ENCODE results near the gene CNPY2. TPM values are rescaled to one million over a fixed set of nuclear protein-coding genes. Genes with fewer than 3 reads are reported as not detected.

Gene CNPY2
- total RNA-seq: 78.9 and 88.9 TPM in 2 replicates

GRCh38 chr12:56315622-56316473 lies at the start of gene CNPY2:
Gene CNPY2, minus strand, starts transcription at chr12:56315988. Its CDS starts 771 bp downstream, at chr12:56315217.

GRCh38 chr12:56362130-56363059 lies 46.6 kb upstream of the CNPY2 start, which contains the start of gene APOF:
Gene APOF, minus strand, starts transcription at chr12:56362857. Its CDS starts 112 bp downstream, at chr12:56362745.

GRCh38 chr12:56359851-56360767 lies 44.3 kb upstream of the CNPY2 start, which contains the start of gene STAT2:
Gene STAT2, minus strand, starts transcription at chr12:56360107. Its CDS starts 3,536 bp downstream, at chr12:56356571.

GRCh38 chr12:56338308-56339157 lies 22.7 kb upstream of the CNPY2 start, which contains the start of gene IL23A:
Gene IL23A, plus strand, starts transcription at chr12:56338884. Its CDS starts 161 bp downstream, at chr12:56339045.

GRCh38 chr12:56333679-56334489 lies 18.1 kb upstream of the CNPY2 start, which contains the start of gene PAN2:
Gene PAN2, minus strand, starts transcription at chr12:56334000. Its CDS starts 906 bp downstream, at chr12:56333094.

GRCh38 chr12:56299853-56300643 lies 15.7 kb downstream of the CNPY2 start, which contains the start of gene CS:
Gene CS, minus strand, starts transcription at chr12:56300330. Its CDS starts 129 bp downstream, at chr12:56300201.

GRCh38 chr12:56266693-56267442 lies 48.9 kb downstream of the CNPY2 start, which contains the start of gene COQ10A:
Gene COQ10A, plus strand, starts transcription at chr12:56266942. Its CDS starts 177 bp downstream, at chr12:56267119.

Other genes starting within 250 kb of the CNPY2 start
- 22.6 and 36.5 TPM in 2 replicates for gene ERBB3, start 235.8 kb downstream of the CNPY2 start, total RNA-seq
- gene PA2G4, start 211.4 kb downstream of the CNPY2 start, total RNA-seq: 322 and 323 TPM in 2 replicates
- gene RPL41, start 199.4 kb downstream of the CNPY2 start, total RNA-seq: 4,695 and 6,389 TPM in 2 replicates
- gene ZC3H10, start 197.7 kb downstream of the CNPY2 start, total RNA-seq: 0.98 and 2.2 TPM in 2 replicates
- gene ESYT1, start 187.7 kb downstream of the CNPY2 start, total RNA-seq: 152 and 202 TPM in 2 replicates
- 56.0 and 95.3 TPM in 2 replicates for gene MYL6B, start 163.4 kb downstream of the CNPY2 start, total RNA-seq
- gene MYL6, start 157.6 kb downstream of the CNPY2 start, total RNA-seq: 1,958 and 2,366 TPM in 2 replicates
- 22.7 and 28.4 TPM in 2 replicates for gene SMARCC2, start 126.5 kb downstream of the CNPY2 start, total RNA-seq
- 32.7 and 36.3 TPM in 2 replicates for gene RNF41, start 94.1 kb downstream of the CNPY2 start, total RNA-seq
- 43.2 and 50.9 TPM in 2 replicates for gene NABP2, start 91.6 kb downstream of the CNPY2 start, total RNA-seq
- not detected in 2 replicates for gene SLC39A5, start 85.9 kb downstream of the CNPY2 start, total RNA-seq
- 12.4 and 18.3 TPM in 2 replicates for gene ANKRD52, start 57.6 kb downstream of the CNPY2 start, total RNA-seq
- gene COQ10A, start 49.0 kb downstream of the CNPY2 start, total RNA-seq: 7.8 and 18.3 TPM in 2 replicates
- 111 and 144 TPM in 2 replicates for gene CS, start 15.7 kb downstream of the CNPY2 start, total RNA-seq
- 12.6 and 15.4 TPM in 2 replicates for gene PAN2, start 18.0 kb upstream of the CNPY2 start, total RNA-seq
- 0.92 TPM in 1 of 2 replicates, not detected in the other for gene IL23A, start 22.9 kb upstream of the CNPY2 start, total RNA-seq
- gene STAT2, start 44.1 kb upstream of the CNPY2 start, total RNA-seq: 36.3 and 37.5 TPM in 2 replicates
- gene APOF, start 46.9 kb upstream of the CNPY2 start, total RNA-seq: not detected in 2 replicates
- gene TIMELESS, start 133.4 kb upstream of the CNPY2 start, total RNA-seq: 14.2 and 17.8 TPM in 2 replicates
- gene MIP, start 138.7 kb upstream of the CNPY2 start, total RNA-seq: not detected in 2 replicates
- gene SPRYD4, start 152.6 kb upstream of the CNPY2 start, total RNA-seq: 1.9 and 2.0 TPM in 2 replicates
- gene GLS2, start 172.2 kb upstream of the CNPY2 start, total RNA-seq: 4.2 and 6.0 TPM in 2 replicates
- 12.9 and 21.6 TPM in 2 replicates for gene RBMS2, start 205.8 kb upstream of the CNPY2 start, total RNA-seq

Measured in airway epithelial cell (primary cell).